Esophagus squamous epithelium (tissue), 4 donors: ENCODE results near the gene ACP7.

ENCODE experiments used
- CTCF ChIP-seq, 6 experiments: fragments of 450-650 bp in 4 of 6; fragments of 200-600 bp in 2 of 6; sonication (generic) in 2 of 6; IDR thresholded peaks; one replicate each; pipeline ENCODE4 v1.5.1; 2016 to 2019; ENCODE audit warnings: antibody characterized with exemption in 6 of 6, mild to moderate bottlenecking in 4 of 6, moderate library complexity in 4 of 6
- POLR2A ChIP-seq, 4 donors: fragments of 450-650 bp; IDR thresholded peaks; one replicate each; pipeline ENCODE4 v1.6.1; 2017; ENCODE audit warnings: antibody characterized with exemption in 4 of 4, mild to moderate bottlenecking in 4 of 4, moderate library complexity in 3 of 4

- no peak for TF ChIP-seq POLR2A (IDR thresholded peaks at IDR 0.05)
- no peak for TF ChIP-seq CTCF (IDR thresholded peaks at IDR 0.05)
Measured at GRCh38 chr19:39097721-39098120, 13.6 kb downstream of the ACP7 start.
